ENCODE results near the gene BRCC3.

The BRCC3 gene

GRCh38 chrX:155070975-155071693, at the start of gene BRCC3, which contains the start of the genes CMC4 and MTCP1:
Gene BRCC3 (plus strand): TSS chrX:155071508. CDS start chrX:155071528, 20 bp downstream.
Gene CMC4 (minus strand): TSS chrX:155071136. CDS start chrX:155064023, 7,113 bp downstream.
Gene MTCP1 (minus strand): TSS chrX:155071136. CDS start chrX:155066010, 5,126 bp downstream.
- no peak for FAIRE-seq

GRCh38 chrX:155022585-155022984, 48.7 kb upstream of the BRCC3 start, which contains the start of gene F8:
Gene F8 (minus strand): TSS chrX:155022723. CDS start chrX:155022552, 171 bp downstream.
- FAIRE-seq, result no peak

GRCh38 chrX:155023907-155024833, 47.1 kb upstream of the BRCC3 start:
- no peak for FAIRE-seq

DNA sequence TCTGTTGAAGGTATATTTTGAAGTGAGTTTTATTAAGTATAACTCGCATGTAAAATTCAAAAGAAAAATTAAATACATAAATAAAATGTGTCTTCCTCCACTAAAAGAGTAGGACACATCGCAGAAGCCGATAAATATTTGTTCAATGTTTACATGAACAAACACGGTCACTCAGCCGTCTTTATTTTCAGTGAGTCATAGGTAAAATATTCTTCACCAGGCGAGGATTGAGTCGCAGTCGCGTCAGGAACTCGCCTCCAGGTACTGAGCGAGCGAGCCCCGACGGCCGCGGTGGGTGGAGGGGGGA, 44.9 kb upstream of the BRCC3 start:
- no peak for FAIRE-seq

GRCh38 chrX:155026727-155027508, 44.4 kb upstream of the BRCC3 start, which contains the start of gene FUNDC2:
Gene FUNDC2 (plus strand): TSS chrX:155026844. CDS start chrX:155026939, 95 bp downstream.
- FAIRE-seq, result no peak

DNA sequence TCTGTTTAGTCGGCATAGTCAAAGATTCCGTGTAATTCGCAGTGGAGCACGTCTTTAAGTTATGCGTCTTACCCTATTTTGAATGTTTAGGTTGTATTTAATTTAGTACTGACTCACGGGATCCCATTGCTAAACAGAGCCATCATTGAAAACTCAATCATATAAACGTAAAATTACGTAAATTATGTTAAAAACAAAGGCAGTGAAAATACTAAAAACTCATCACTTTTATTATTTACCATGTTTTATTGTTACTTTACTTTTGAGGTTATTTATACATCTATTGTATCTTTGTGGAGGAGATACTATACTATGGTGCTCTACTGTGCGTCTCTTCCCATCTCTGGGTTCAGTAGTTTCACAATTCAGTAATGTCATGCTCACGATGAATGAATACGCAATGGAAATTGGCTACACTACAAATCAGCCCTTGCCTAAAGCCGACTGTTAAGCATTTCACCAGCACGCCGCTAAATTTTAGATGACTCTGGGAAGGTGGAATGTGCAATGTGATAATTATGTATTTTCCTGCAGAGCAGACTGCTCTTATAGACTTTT, 43.7 kb upstream of the BRCC3 start:
- no peak for FAIRE-seq

DNA sequence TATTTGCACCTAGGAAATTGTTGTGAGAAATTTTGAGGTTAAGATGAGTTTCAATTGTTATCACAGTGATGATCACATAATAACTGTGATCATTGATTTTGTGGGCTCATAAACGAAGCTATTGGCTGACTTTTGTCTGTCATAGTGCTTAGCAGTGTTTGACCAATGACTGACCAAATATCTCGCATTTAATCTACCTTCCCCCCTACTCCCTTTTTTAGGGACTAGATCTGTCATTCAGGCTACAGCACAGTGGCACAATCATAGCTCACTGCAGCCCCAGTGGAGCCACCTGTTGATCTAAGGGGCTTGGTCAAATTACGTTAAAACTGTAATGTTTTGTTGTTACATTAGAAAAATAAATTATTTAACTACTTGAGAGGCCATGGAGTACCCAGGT, 43.2 kb upstream of the BRCC3 start:
- FAIRE-seq, result no peak

GRCh38 chrX:155028877-155029291, 42.4 kb upstream of the BRCC3 start:
- FAIRE-seq, result no peak

DNA sequence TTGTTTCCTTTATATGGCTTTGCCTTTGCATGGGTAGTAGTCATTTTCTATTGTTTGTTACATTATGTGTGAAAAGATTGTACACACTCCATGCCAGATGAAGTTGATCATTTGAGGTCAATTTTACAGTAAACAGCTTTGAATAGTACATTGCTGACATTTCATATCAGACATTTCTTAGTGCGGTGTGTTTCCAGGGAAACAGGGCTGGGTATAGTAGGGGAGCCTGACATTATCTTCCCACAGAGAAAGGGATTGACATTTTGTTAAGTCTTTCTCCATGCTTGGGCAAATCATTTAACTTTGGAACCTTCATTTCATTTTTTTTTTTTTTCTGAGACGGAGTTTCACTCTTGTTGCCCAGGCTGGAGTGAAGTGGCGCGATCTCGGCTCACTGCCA, 39.7 kb upstream of the BRCC3 start:
- no peak for FAIRE-seq

GRCh38 chrX:155035688-155036087, 35.6 kb upstream of the BRCC3 start:
- no peak for FAIRE-seq

- no peak for FAIRE-seq
These were observed 25.0 kb upstream of the BRCC3 start for GRCh38 chrX:155046129-155046810.

GRCh38 chrX:155046811-155047528, 24.3 kb upstream of the BRCC3 start:
- FAIRE-seq, result no peak

- FAIRE-seq, result no peak
These were observed 22.2 kb upstream of the BRCC3 start for GRCh38 chrX:155048977-155049619.

DNA sequence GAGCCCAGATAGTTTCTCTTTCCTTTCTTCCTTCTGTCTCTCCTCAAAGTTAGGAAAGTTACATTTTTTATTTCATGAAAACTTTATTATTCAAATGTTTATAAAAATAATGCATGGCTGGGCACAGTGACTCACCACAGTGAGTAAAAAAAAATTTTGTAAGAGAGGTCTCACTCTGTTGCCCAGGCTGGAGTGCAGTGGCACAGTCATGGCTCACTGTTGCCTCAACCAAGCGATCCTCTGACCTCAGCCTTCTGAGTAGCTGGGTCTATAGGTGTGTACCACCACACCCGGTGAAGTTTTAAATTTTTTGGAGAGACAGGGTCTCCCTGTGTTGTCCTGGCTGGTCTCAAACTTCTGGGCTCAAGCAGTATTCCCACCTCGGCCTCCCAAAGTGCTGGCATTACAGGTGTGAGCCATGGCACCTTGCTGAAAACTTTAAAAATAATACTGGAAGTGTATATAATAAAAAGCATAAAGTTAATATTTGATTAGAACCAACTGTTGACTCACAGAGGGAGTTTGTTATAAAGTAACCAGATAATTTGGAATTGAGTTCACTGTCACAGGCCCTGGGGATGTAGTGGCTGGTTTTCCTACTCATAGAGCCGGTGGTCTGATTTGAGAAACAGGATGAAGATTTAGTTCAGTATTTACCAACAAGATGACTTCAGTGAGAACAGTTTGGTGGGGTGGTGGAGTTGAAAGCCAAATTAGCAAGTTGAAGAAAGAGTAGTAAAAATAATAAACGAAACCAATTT, 18.4 kb upstream of the BRCC3 start:
- no peak for FAIRE-seq

DNA sequence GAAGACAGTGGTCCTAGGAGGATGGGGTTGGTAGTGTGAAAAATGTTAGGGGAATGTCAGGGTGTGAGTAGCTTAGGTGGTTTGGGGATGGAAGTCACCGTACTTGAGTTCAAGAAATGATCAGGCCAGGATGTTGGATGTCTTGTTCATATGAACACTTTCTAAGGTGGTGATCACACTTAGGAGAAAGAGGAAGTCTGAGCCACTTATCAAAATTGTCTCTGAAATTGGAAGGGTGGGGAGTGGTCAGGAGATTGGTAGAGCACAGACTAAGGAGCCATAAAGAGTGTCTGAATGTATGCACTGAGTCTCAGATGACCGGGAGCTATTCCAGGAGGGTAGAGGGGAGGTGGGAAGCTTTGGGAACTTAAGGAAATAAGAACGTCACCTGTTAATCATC, 17.7 kb upstream of the BRCC3 start:
- no peak for FAIRE-seq

DNA sequence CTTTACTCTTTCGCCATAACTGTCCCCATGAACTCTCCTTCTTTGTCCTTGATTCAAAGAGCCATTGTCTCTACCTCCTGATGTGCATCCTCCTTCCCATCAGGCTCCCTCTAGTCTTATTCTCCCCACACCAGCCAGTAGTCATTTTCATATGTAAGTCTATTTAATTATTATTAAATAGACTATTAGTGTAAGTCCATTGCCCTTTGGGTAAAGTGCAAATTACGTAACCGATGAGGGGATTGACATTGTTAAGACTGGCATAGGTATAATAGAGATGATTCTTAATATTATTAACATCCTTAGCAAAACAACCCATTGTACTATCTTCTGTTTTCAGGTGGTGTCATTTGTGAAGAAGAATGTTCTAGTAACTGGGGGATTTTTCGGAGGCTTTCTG, 17.1 kb upstream of the BRCC3 start:
- FAIRE-seq, result no peak

GRCh38 chrX:155055494-155055893, 15.8 kb upstream of the BRCC3 start:
- no peak for FAIRE-seq

GRCh38 chrX:155056471-155056870, 14.8 kb upstream of the BRCC3 start:
- no peak for FAIRE-seq

GRCh38 chrX:155056877-155057792, 14.2 kb upstream of the BRCC3 start:
- FAIRE-seq, result peak; percentile 41
